Fibroblast of peridontal ligament (primary cell): ENCODE results near the gene WDR7.
"Not testable (repeated sequence)": the region's sequence is repeated elsewhere in the genome, so short reads cannot be mapped to it uniquely, and the experiment has no call there.

Experiments
- DNase-seq: peaks from one replicate; pipeline ENCODE4 v3.0.0-alpha.2; 2010; ENCODE audit errors: extremely low read depth

Gene WDR7

GRCh38 chr18:56654280-56654679 lies 3.1 kb downstream of the WDR7 start:
- DNase-seq, result not testable (repeated sequence)

GRCh38 chr18:56658261-56658660 lies 7.1 kb downstream of the WDR7 start:
- DNase-seq, result no peak

- DNase-seq, result no peak
Observed at GRCh38 chr18:56659111-56659510, 8.0 kb downstream of the WDR7 start.

- no peak for DNase-seq
Observed at GRCh38 chr18:56660655-56661054, 9.5 kb downstream of the WDR7 start.

DNA sequence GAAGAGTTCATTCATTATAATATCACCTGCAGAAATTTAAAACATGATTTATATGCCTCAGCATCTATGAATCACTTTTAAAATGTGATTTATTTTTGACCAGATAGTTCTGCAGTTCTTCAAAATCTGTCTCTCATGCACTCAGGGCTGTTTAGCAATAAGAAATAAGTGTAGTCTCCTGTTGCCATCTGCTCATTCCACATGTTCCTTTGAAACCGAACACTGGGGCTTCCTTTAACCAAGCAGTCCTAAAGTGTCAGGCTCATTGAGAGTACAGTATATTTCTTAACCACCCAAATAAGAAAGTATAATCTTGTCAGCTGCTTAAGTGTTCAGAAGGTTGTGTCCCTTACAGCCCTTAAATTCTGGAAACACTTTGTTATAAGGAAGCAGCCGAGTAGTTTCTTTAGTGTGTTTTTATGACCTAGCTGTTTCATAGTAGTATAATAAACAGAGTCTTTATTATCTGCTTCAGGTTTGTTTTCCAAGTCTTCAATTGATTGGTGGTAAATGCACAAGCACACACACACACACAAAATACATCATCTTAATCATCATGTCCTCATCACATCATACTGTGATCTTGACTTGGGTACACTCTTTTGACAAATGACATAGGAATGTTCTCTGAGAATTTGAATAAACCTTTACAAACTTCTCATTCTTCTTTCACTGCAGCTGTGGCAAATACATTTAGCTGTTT lies 10.4 kb downstream of the WDR7 start:
- no peak for DNase-seq

GRCh38 chr18:56662063-56662408 lies 10.9 kb downstream of the WDR7 start:
- no peak for DNase-seq

DNA sequence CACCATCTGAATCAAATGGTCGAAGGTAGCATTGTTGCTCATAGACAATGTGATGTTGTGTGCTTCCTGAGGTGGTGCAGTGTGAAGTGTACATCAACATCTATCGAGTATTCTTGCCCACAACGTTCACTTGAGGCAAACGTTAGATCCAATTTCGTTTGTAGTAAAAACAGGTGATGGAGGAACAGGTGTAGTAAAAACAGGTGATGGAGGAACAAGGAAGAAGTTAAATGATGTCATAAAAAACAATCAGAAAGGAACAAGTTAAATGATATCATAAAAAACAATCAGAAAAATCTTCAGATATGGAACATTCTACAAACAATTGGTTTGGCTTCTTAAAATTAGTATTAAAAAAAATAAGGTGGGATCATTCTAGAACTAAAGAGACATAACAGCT lies 11.3 kb downstream of the WDR7 start:
- no peak for DNase-seq

DNA sequence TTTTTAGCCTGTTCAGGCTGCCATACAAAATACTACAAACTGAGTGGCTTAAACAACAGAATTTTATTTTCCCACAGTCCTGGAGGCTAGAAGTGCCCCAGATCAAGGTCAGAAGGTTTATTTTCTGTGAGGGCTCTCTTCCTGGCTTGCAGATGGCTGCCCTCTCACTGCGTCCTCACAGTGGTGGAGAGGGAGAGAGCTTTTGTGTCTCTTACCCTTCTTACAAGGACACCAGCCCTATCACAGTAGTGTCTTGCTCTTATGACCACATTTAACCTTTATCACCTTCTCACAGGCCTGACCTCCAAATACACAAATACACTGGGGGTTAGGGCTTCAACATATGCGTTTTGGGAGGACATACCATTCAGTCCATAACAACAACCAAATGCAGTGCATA lies 11.7 kb downstream of the WDR7 start:
- no peak for DNase-seq

GRCh38 chr18:56672391-56672790 lies 21.2 kb downstream of the WDR7 start:
- DNase-seq, result no peak

DNA sequence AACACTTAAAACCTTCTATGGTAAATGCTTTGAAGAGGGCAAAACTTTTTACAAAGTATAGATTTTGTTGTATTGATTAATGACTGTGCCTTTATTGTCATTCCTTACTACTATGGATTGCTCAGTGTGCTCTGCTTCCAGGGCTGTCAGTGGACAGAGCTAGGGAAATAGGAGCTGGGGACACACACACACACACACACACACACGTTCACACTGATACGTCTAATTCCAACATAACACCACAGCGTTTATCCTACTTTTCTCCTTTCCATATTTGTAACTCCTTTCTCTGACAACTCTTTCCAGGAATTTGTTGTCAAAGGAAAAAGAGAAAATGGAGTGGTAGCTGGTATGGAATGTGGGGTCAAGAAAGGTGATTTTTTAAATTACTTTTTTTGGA lies 21.8 kb downstream of the WDR7 start:
- no peak for DNase-seq

GRCh38 chr18:56676639-56677038 lies 25.5 kb downstream of the WDR7 start:
- no peak for DNase-seq

GRCh38 chr18:56678836-56679565 lies 27.8 kb downstream of the WDR7 start:
- DNase-seq, result no peak

GRCh38 chr18:56684277-56684676 lies 33.1 kb downstream of the WDR7 start:
- no peak for DNase-seq

DNA sequence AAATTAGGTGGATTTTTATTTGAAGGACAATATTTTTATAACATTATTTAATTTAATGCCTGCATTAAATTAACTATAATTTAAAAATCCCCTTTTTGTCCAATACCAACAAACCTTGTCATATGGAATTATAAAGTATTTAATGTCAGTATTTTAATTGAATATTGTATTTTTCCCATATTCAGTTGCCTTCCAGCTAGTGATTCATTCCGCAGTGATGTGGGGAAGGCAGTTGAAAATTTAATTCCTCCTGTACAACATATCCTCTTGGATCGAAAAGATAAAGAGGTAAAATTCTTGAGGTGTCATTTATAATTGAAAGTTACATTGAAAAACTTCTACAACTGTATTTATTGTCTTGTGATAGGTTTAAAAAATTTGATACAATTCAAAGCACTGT lies 40.4 kb downstream of the WDR7 start:
- DNase-seq, result no peak

DNA sequence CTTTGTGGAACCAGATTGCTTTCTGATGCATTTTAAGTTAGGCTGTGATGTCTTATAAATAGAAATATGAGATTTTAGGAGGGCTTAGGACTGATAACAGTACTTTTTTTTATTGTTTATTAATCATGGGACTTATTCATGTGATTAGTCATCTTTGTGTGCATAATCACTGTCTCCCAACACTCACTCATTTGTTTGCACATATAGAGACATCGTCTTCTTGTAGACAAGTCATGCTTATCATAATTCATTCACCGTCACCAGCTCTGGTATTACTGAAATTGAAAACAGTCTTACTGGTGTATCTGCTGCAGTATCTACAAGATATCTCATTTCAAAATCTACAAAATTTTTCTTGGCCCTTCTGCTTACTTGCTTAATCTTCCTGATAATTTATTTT lies 45.8 kb downstream of the WDR7 start:
- no peak for DNase-seq

GRCh38 chr18:56702946-56703345 lies 51.8 kb downstream of the WDR7 start:
- DNase-seq, result peak; percentile 62

- DNase-seq, result peak; percentile 84
Observed at GRCh38 chr18:56709463-56709862, 58.3 kb downstream of the WDR7 start.

- peak; percentile 90 for DNase-seq
Observed at GRCh38 chr18:56711708-56712445, 60.7 kb downstream of the WDR7 start.

DNA sequence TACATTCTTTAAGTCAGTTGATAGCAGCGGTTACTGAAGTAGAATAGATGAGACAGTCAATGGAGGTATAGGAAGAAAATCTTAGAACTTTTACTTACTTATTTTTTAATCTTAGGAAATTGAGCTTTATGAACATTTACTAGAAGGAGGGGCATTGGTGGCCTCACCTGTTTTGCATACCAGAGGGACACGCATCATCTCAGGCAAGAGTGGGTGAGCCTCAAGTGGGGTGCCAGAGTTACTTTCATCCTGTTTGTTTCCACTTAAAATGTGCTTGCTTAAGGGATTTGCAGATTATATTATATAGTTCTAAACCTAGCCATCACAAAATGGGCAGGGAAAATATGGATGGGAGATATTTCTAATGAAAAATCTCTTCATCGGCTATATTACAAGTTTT lies 61.6 kb downstream of the WDR7 start:
- DNase-seq, result no peak

DNA sequence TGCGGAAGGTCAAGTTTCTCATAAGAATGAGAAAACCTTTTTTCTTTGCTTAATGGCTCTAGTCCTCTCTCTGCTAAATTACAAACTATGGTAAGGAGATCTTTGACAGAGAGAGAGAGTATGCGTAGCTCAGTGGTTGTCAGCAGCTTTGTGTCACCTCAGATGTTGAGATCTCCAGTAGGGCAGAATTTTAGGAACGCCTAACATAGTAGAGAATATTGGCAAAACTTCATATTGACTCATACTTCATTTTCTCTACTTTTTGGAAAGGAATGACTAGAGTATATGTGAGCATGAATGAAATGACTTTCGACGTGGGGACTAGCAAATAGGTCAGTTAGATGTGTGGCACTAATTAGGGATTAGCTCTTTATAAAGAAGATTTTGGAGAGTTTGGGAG lies 64.0 kb downstream of the WDR7 start:
- DNase-seq, result peak; percentile 15

- no peak for DNase-seq
Observed at GRCh38 chr18:56716692-56717146, 65.6 kb downstream of the WDR7 start.

DNA sequence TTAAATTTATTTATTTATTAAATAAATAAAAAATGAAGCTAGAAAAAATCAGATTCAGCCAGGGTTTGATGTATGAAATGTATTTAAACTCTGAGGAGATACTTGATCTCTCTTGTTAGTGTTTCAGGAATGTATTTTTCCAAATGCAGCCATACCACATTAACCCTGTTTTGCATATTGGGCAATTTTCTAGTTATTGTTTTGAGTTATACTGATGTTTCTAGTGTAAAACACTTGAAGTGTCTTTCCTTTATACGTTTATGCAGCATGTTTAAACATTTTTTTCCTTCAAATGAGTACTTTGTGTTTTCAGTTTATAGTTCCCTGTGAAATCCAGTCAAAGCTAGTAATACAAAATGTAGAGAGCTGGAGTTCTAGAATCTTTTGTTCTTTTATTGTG lies 69.9 kb downstream of the WDR7 start:
- peak; percentile 42 for DNase-seq

- no peak for DNase-seq
Observed at GRCh38 chr18:56721491-56721890, 70.3 kb downstream of the WDR7 start.
